Ishikawa (cell line): ENCODE measurements around the gene ARHGEF19.

Experiments used
- CEBPB ChIP-seq: IDR thresholded peaks from 2 replicates; pipeline ENCODE4 v1.6.1; 2012
- CREB1 ChIP-seq: IDR thresholded peaks from 2 replicates; pipeline ENCODE4 v1.6.1; 2012; ENCODE audit warnings: low read depth
- EGR1 ChIP-seq: IDR thresholded peaks from 2 replicates; pipeline ENCODE4 v1.6.1; 2012
- EP300 ChIP-seq: IDR thresholded peaks from 2 replicates; pipeline ENCODE4 v1.6.1; 2012; ENCODE audit warnings: borderline replicate concordance
- FOXM1 ChIP-seq: IDR thresholded peaks from 2 replicates; pipeline ENCODE4 v1.6.1; 2012; ENCODE audit warnings: low read depth, borderline replicate concordance
- MAX ChIP-seq: IDR thresholded peaks from 2 replicates; pipeline ENCODE4 v1.6.1; 2012
- NFIC ChIP-seq: IDR thresholded peaks from 2 replicates; pipeline ENCODE4 v1.6.1; 2012
- RAD21 ChIP-seq: IDR thresholded peaks from 2 replicates; pipeline ENCODE4 v1.6.1; 2012; ENCODE audit warnings: low read depth
- REST ChIP-seq: IDR thresholded peaks from 2 replicates; pipeline ENCODE4 v1.6.1; 2012; ENCODE audit warnings: low read depth, mild to moderate bottlenecking
- TAF1 ChIP-seq: IDR thresholded peaks from 2 replicates; pipeline ENCODE4 v1.6.1; 2012; ENCODE audit warnings: low read depth, mild to moderate bottlenecking
- TCF12 ChIP-seq: IDR thresholded peaks from 2 replicates; pipeline ENCODE4 v1.6.1; 2012; ENCODE audit warnings: low read depth
- TEAD4 ChIP-seq: IDR thresholded peaks from 2 replicates; pipeline ENCODE4 v1.6.1; 2012
- USF1 ChIP-seq: IDR thresholded peaks from 2 replicates; pipeline ENCODE4 v1.6.1; 2012
- YY1 ChIP-seq: IDR thresholded peaks from 2 replicates; pipeline ENCODE4 v1.6.1; 2012; ENCODE audit warnings: low read depth
- ZBTB7A ChIP-seq: IDR thresholded peaks from 2 replicates; pipeline ENCODE4 v1.6.1; 2012; ENCODE audit warnings: low read depth

The ARHGEF19 gene

DNA sequence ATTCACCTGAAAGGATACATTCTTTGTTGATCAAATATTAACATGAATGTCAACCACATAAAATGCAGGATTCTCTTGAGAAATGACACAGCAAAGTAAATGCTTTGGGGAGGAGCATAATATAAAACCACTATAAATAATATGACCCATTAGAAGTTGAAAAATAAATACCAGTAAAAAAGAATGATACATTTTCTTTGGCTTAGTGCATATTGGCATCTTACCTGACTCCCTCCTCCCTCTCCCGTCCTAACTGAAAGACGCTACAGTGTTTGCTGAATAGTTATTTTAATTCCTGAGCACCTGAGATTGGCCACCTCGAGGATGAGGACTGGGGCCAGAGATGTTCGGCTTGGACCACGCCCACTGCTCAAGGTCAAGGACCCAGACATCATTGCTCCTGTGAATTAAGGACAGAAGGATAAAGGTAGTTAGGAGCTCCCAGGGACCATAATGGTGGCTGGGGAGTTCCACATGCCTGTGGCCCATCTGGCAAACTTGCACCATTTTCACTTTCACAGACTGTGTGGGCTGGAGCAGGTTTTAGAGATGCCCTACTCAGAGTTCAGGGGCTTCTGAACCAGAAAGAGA is 41.0 kb upstream of the ARHGEF19 start:
- no peak for TF ChIP-seq EGR1
- no peak for TF ChIP-seq ZBTB7A
- no peak for TF ChIP-seq EP300
- TF ChIP-seq CEBPB, result no peak
- no peak for TF ChIP-seq REST
- no peak for TF ChIP-seq TEAD4
- no peak for TF ChIP-seq FOXM1
- TF ChIP-seq MAX, result no peak
- no peak for TF ChIP-seq RAD21
- TF ChIP-seq TAF1, result no peak
- TF ChIP-seq CREB1, result no peak
- TF ChIP-seq NFIC, result no peak
- no peak for TF ChIP-seq YY1
- TF ChIP-seq TCF12, result no peak

DNA sequence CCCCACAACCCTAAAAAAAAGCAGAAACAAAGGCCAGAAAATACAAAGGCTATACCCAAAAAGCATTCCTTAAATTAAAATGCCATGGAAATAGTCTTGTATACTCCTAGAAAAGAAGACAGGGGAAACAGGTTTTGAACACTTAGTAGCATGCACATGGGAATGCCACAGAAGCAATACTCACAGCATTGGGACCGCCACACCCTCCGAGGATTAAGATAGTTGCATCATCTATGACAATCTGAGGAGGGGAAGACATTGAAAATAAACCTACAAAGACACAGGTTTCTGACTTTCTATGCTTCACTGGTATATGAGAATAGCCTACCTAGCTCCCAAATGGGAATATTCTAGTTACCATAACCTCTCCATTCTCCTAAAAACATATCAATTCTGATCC is 40.5 kb upstream of the ARHGEF19 start:
- TF ChIP-seq RAD21, result no peak
- TF ChIP-seq TEAD4, result no peak
- TF ChIP-seq REST, result no peak
- TF ChIP-seq CEBPB, result no peak
- TF ChIP-seq YY1, result no peak
- no peak for TF ChIP-seq CREB1
- no peak for TF ChIP-seq FOXM1
- TF ChIP-seq ZBTB7A, result no peak
- TF ChIP-seq TCF12, result no peak
- TF ChIP-seq TAF1, result no peak
- TF ChIP-seq NFIC, result no peak
- no peak for TF ChIP-seq EGR1
- TF ChIP-seq USF1, result no peak
- no peak for TF ChIP-seq MAX
- TF ChIP-seq EP300, result no peak

- TF ChIP-seq CREB1, result no peak
- no peak for TF ChIP-seq TCF12
- TF ChIP-seq TAF1, result no peak
- TF ChIP-seq USF1, result no peak
- no peak for TF ChIP-seq MAX
- no peak for TF ChIP-seq EP300
- no peak for TF ChIP-seq TEAD4
- TF ChIP-seq YY1, result no peak
- TF ChIP-seq CEBPB, result no peak
- no peak for TF ChIP-seq NFIC
- TF ChIP-seq EGR1, result no peak
- no peak for TF ChIP-seq RAD21
- TF ChIP-seq REST, result no peak
These were observed 38.9 kb upstream of the ARHGEF19 start for GRCh38 chr1:16251381-16251780.

DNA sequence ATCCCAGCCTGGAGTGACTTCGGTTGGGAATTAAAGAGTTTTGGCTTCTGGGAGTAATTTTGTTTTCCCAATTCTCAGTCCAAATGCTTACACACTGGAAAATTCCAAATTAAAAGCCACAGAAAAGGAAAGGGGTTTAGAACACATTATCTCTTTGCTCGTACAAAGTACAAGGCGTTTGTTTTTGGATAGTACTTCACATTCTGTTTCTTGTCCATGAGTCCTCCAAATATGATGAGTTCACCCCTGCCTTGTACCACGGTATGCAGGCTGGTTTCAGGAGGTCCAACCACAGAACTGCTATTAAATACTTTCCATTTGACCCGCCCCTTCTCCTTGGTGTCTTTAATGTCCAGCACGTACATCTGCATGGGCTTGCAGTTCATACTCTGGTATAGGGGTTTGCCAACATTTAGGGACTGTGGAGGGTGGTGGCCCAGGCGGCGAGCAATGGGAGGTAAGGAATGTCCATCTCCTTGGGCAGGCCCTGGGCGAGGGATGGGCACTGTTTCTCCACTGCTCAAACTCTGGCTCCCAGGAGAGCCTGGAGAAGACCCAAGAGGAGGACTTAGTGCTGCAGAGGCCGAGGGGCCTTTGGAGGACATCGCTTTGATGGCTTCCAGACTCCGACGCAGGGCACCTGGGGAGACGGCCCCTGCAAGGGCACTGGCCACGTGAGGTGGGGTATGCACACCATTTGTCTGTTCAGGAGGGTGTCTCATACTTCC is 38.2 kb upstream of the ARHGEF19 start:
- TF ChIP-seq TEAD4, result no peak
- no peak for TF ChIP-seq ZBTB7A
- TF ChIP-seq CREB1, result no peak
- TF ChIP-seq CEBPB, result no peak
- no peak for TF ChIP-seq USF1
- TF ChIP-seq REST, result no peak
- no peak for TF ChIP-seq EP300
- no peak for TF ChIP-seq TCF12
- TF ChIP-seq TAF1, result no peak
- no peak for TF ChIP-seq YY1
- TF ChIP-seq MAX, result no peak
